ENCODE results near the gene PRPF4. TPM values are rescaled to one million over a fixed set of nuclear protein-coding genes. Genes with fewer than 3 reads are reported as not detected.

The PRPF4 gene
- total and polyA plus RNA-seq, 2 donors (not counting 3 experiments of a cell fraction or from before 2014, with no cell fraction given), result 12.9 to 25.8 TPM

DNA sequence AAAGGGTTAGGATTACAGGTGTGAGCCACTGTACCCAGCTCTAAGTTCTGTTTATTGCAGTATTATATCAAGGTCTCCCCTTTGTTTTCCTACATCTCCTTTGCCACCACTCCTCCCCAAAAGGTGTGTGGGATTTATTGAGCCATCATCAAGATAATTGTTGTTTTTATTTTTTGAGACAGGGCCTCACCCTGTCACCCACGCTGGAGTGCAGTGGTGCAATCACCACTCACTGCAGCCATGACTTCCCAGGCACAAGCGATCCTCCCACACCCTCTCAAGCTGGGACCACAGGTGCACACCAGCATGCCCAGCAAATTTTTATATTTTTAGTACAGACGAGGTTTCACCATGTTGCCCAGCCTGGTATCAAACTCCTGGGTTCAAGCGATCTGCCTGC is 29.6 kb upstream of the PRPF4 start:
- no TSS peak for BruUV-seq (replicated peaks)
- DNase-seq (ENCODE audit: low read depth, low spot score), result no peak
- CTCF ChIA-PET, result no interaction called here

More for the DNA sequence above, 29.6 kb upstream of the PRPF4 start:
- Histone ChIP-seq H3K4me1 (ENCODE audit: control insufficient read depth, extremely low read depth, insufficient read depth, low read length) (no peaks in the 10 kb centered on the region), H3K79me2 (ENCODE audit: control insufficient read depth, insufficient read depth, low read length) (no peaks in the 10 kb centered on the region), H3K9ac (replicated peaks; ENCODE audit: extremely low read depth, insufficient read depth, low read length) (no peak overlapping the region), H2AFZ (ENCODE audit: low read depth, low read length) (no peak overlapping the region), H3K4me3 (replicated peaks in 1 of 3; ENCODE audit: insufficient read depth in 1 of 3, low read depth in 1 of 3, low read length in 3 of 3) (no peak overlapping the region), H3K36me3 (ENCODE audit: control insufficient read depth in 2 of 2, extremely low read depth in 1 of 2, insufficient read depth in 2 of 2, low read length in 2 of 2) (peaks cover 0 to 2% of the 10 kb centered on the region in 2 experiments), H3K9me3 (replicated peaks; ENCODE audit: control insufficient read depth, insufficient read depth, low read length) (no peaks in the 10 kb centered on the region), H3K4me2 (ENCODE audit: insufficient read depth, low read length) (no peak overlapping the region), H3K27ac (ENCODE audit: insufficient read depth, low read depth, low read length) (no peak overlapping the region), H3K27me3 (ENCODE audit: control insufficient read depth in 2 of 2, insufficient read depth in 2 of 2, low read length in 2 of 2) (no peaks in the 10 kb centered on the region), H3K9me1 (replicated peaks; ENCODE audit: control insufficient read depth, extremely low read depth, insufficient read depth, low read length) (no peaks in the 10 kb centered on the region), H4K20me1 (replicated peaks; ENCODE audit: control insufficient read depth, extremely low read depth, insufficient read depth, low read length) (no peaks in the 10 kb centered on the region)
- no peak for FAIRE-seq
- TF ChIP-seq EZH2 (IDR thresholded peaks at IDR 0.05; ENCODE audit: borderline replicate concordance, low read depth, low read length, severe bottlenecking) (no peak), POLR2A (IDR thresholded peaks at IDR 0.05; ENCODE audit: low read depth, low read length) (no peak), JUN (IDR thresholded peaks at IDR 0.05; ENCODE audit: borderline replicate concordance, insufficient read depth, insufficient read length, low read depth) (no peak), MYC (IDR thresholded peaks at IDR 0.05; ENCODE audit: low read depth, low read length) (no peak), FOS (IDR thresholded peaks at IDR 0.05; ENCODE audit: borderline replicate concordance, insufficient read depth, low read length) (no peak), GATA2 (IDR thresholded peaks at IDR 0.05; ENCODE audit: insufficient read depth, insufficient read length, low read depth, low read length) (no peak), POLR2AphosphoS5 (IDR thresholded peaks at IDR 0.05; ENCODE audit: insufficient read depth, low read depth, low read length) (no peak)
- TF ChIP-seq, protein P1, sequence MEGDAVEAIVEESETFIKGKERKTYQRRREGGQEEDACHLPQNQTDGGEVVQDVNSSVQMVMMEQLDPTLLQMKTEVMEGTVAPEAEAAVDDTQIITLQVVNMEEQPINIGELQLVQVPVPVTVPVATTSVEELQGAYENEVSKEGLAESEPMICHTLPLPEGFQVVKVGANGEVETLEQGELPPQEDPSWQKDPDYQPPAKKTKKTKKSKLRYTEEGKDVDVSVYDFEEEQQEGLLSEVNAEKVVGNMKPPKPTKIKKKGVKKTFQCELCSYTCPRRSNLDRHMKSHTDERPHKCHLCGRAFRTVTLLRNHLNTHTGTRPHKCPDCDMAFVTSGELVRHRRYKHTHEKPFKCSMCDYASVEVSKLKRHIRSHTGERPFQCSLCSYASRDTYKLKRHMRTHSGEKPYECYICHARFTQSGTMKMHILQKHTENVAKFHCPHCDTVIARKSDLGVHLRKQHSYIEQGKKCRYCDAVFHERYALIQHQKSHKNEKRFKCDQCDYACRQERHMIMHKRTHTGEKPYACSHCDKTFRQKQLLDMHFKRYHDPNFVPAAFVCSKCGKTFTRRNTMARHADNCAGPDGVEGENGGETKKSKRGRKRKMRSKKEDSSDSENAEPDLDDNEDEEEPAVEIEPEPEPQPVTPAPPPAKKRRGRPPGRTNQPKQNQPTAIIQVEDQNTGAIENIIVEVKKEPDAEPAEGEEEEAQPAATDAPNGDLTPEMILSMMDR (IDR thresholded peaks at IDR 0.05; ENCODE audit: extremely low read depth in 1 of 2, insufficient read depth in 1 of 2, low read depth in 1 of 2, low read length in 2 of 2), result no peak
- TF ChIP-seq, protein P2, sequence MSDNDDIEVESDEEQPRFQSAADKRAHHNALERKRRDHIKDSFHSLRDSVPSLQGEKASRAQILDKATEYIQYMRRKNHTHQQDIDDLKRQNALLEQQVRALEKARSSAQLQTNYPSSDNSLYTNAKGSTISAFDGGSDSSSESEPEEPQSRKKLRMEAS (IDR thresholded peaks at IDR 0.05; ENCODE audit: insufficient read depth, insufficient read length), result no peak
- POLR2A ChIA-PET, result no interaction called here
- intact Hi-C loops (cut with micrococcal nuclease) (no loop called here), dilution Hi-C loops (cut with MboI; ENCODE audit: extremely low pct_ligation_motif_present, low sequenced_read_pairs) (no loop called here)

Data from endothelial cell of umbilical vein (primary cell).